Uterus (tissue), 4 donors: ENCODE results near the gene ID2. TPM values are rescaled to one million over a fixed set of nuclear protein-coding genes. Genes with fewer than 3 reads are reported as not detected.

Source experiments
- DNase-seq, 2 donors: peaks; one replicate each; pipeline ENCODE4 v3.0.0-alpha.2; 2019 to 2020
- H3K27ac ChIP-seq, 2 donors: fragments of 200-600 bp; sonication (generic); 1 replicate in 1 of 2; 2 replicates in 1 of 2; pipeline ENCODE4 v1.5.1; 2016 to 2018
- H3K27me3 ChIP-seq, 2 donors: fragments of 200-600 bp; sonication (generic); one replicate each; pipeline ENCODE4 v1.5.1; 2018 to 2019; ENCODE audit warnings: control low read depth in 1 of 2
- H3K36me3 ChIP-seq, 2 donors: fragments of 200-600 bp; sonication (generic); one replicate each; pipeline ENCODE4 v1.5.1; 2019; ENCODE audit warnings: control low read depth in 1 of 2
- H3K4me1 ChIP-seq, 2 donors: fragments of 200-600 bp; sonication (generic); one replicate each; pipeline ENCODE4 v1.5.1; 2018 to 2019; ENCODE audit warnings: control low read depth in 1 of 2
- H3K4me3 ChIP-seq, 2 donors: fragments of 200-600 bp; sonication (generic); 1 replicate in 1 of 2; 2 replicates in 1 of 2; pipeline ENCODE4 v1.5.1; 2018 to 2019; ENCODE audit warnings: mild to moderate bottlenecking in 1 of 2
- H3K9me3 ChIP-seq, 2 donors: fragments of 200-600 bp; sonication (generic); one replicate each; pipeline ENCODE4 v1.5.1; 2019; ENCODE audit warnings: control low read depth in 1 of 2
- CTCF ChIP-seq, 4 experiments: fragments of 200-600 bp in 2 of 4; fragments of 450-650 bp in 2 of 4; sonication (generic) in 2 of 4; IDR thresholded peaks; one replicate each; pipeline ENCODE4 v1.5.1; 2016 to 2019; ENCODE audit warnings: antibody characterized with exemption in 4 of 4, mild to moderate bottlenecking in 2 of 4, moderate library complexity in 1 of 4
- POLR2A ChIP-seq, 2 donors: fragments of 450-650 bp; IDR thresholded peaks; one replicate each; pipeline ENCODE4 v1.6.1; 2016; ENCODE audit warnings: antibody characterized with exemption in 2 of 2, mild to moderate bottlenecking in 1 of 2, moderate library complexity in 1 of 2
- intact Hi-C: fragments of 100-400 bp; cut with DNase I; formaldehyde crosslinking; loops from one replicate; pipeline ENCODE4 v1.15.1; 2023; ENCODE audit warnings: low total_unique reads
- total RNA-seq, 4 donors: library from RNA; depleted of rRNA in 3 of 4; stranded (reverse); fragments of >200 nt in 3 of 4; gene quantifications; one replicate each; pipeline versions ENCODE4 v1.1.0 to v1.2.4, GENCODE V29; 2014 to 2023
- donor health status: DM: yes; HTN: yes; CAD: no.

ID2 gene
- total RNA-seq, 4 donors from 2014 or later: 36.9 to 341 (median 176) TPM

DNA sequence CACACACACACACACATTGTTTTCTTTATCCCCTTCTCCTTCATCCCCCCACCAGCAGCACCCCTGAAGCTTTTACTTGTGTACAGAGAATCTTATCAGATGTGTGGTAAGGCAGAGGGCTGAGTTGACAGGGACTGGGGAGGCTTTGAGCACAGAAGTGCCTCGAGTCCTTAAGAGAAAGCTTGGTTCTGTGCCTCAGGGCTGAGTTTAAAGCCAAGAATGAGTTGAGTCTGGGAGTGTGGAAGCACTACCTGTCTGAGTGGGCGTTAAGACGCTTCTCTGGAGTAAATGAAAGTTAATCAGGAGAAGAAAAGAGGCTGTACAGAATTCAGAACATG lies 2.7 kb downstream of the ID2 start:
- TF ChIP-seq POLR2A (IDR thresholded peaks at IDR 0.05) (no peak), CTCF (IDR thresholded peaks at IDR 0.05) (no peak)
- Histone ChIP-seq H3K4me3 (peak overlapping the region; percentile 31 to 72), H3K9me3 (no peaks in the 10 kb centered on the region), H3K36me3 (no peaks in the 10 kb centered on the region), H3K27ac (peak overlapping the region; percentile 84 to 85), H3K4me1 (peaks cover 0 to 3% of the 10 kb centered on the region in 2 donors), H3K27me3 (no peaks in the 10 kb centered on the region)
- peak; percentile 26 to 40 for DNase-seq
- intact Hi-C loops: no loop called here

DNA sequence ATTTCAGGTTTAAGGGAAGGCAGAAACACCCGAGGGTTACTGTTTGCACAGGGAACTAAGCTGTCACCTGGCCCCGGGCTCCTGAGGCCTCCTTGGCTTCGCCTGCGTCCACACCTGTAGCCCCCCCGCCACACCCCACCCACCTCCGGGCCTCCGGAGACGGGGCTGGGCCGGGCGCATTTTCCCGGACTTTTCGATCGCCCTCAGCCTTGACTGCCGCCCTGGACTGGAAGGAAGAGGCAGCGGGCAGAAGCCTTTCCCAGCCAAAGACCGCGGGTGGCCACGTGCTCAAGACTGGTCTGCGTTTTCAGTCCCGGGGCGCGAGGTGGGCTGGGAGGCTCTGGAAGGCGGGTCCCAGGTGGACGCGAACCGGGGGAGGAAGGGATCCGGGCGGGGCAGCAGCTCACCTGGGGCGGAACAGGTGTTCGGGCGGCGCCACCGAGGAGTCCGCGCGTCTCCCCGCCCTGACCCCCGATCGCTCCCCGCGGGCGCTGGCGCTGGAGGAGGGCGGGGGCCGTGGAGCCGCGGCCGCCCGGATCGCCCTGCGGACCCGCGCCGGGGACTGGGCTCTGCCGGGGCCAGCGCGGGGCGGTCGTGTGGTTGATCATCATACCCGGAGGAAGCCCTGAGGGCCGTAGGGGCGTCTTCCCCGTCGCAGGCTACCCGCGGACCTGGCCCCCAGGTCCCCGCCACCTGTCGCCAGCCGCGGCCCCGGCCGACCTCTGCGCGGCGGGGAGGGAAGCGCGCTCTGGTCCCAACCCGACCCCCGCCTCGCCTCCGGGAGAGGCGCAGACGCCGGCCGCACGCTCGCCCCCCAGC lies 3.2 kb downstream of the ID2 start:
- Histone ChIP-seq H3K4me1 (peaks cover 0 to 3% of the 10 kb centered on the region in 2 donors), H3K36me3 (no peaks in the 10 kb centered on the region), H3K4me3 (peak overlapping the region; percentile 31 to 72), H3K27ac (peak overlapping the region; percentile 84 to 85), H3K27me3 (no peaks in the 10 kb centered on the region), H3K9me3 (no peaks in the 10 kb centered on the region)
- peak; percentile 50 to 52 for DNase-seq
- no peak for TF ChIP-seq CTCF (IDR thresholded peaks at IDR 0.05)
- no peak for TF ChIP-seq POLR2A (IDR thresholded peaks at IDR 0.05)
- intact Hi-C loops: loop anchor here (5.0 kb wide), 1 partner anchor 1258 kb away; no protein-coding TSS in a partner anchor

GRCh38 chr2:8685697-8686358 lies 4.0 kb downstream of the ID2 start:
- H3K4me1 ChIP-seq: peaks cover 0 to 3% of the 10 kb centered on the region in 2 donors
- no peaks in the 10 kb centered on the region for H3K36me3 ChIP-seq
- H3K9me3 ChIP-seq: no peaks in the 10 kb centered on the region
- intact Hi-C loops: loop anchor here (5.0 kb wide), 1 partner anchor 1259 kb away; no protein-coding TSS in a partner anchor
- no peaks in the 10 kb centered on the region for H3K27me3 ChIP-seq
- H3K4me3 ChIP-seq: peak overlapping the region; percentile 31 to 72
- TF ChIP-seq CTCF (IDR thresholded peaks at IDR 0.05): peak; percentile 83 to 100 (median 98)
- peak in 1 of 2 donors; percentile 37 for TF ChIP-seq POLR2A (IDR thresholded peaks at IDR 0.05)
- H3K27ac ChIP-seq: peak overlapping the region; percentile 84 to 85
- peak; percentile 47 to 78 for DNase-seq

DNA sequence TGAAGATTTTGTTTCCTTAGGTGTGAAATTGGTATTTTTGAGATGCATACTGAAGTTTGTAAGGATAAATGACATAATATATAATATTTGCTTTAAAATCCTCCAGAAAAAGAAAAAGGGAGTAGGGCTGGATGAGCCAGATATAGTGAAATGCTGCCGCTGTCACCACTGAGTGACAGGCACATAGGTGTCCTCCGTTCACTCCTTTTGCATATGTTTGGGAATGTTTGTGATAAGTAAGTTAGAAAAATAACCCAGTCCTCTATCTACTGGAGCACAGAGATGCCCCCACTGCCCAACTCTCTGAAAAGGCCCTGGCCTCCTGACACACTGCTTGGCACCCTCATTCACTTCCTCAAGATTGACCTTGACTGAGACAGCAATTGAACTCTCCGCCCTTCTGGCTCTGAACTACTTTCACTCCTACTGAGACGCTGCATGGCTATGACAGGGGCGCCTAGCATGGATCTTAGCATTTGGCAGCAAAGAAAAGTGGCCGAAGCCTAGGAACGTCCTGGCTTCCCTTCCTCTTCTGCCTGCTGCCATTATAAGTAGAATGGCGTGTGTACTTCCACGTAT lies 10.1 kb downstream of the ID2 start:
- Histone ChIP-seq H3K27ac (no peak overlapping the region), H3K36me3 (no peaks in the 10 kb centered on the region), H3K4me1 (no peaks in the 10 kb centered on the region), H3K27me3 (no peaks in the 10 kb centered on the region), H3K4me3 (no peak overlapping the region), H3K9me3 (no peaks in the 10 kb centered on the region)
- no peak for TF ChIP-seq POLR2A (IDR thresholded peaks at IDR 0.05)
- TF ChIP-seq CTCF (IDR thresholded peaks at IDR 0.05): no peak
- DNase-seq: no peak
- intact Hi-C loops: no loop called here

DNA sequence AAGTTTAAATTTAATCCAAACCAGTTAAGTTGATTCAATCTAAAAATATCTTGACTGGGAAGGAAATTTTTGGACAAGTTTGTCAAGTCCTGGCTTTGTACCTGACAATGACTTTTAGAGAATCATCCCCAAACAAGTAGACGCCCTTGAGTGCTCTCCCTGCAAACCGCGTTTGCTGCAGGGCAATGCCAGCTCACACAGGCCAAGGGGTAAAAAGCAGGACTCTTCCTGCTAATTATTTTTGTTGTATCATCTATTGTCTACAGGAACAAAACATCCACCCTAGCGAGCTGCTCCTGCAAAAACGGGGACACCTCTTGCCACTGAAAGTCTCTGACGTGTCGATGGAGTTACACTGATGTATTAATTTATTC lies 10.9 kb downstream of the ID2 start:
- no peaks in the 10 kb centered on the region for H3K27me3 ChIP-seq
- H3K27ac ChIP-seq: no peak overlapping the region
- H3K36me3 ChIP-seq: no peaks in the 10 kb centered on the region
- intact Hi-C loops: no loop called here
- no peak overlapping the region for H3K4me3 ChIP-seq
- no peak for DNase-seq
- H3K4me1 ChIP-seq: no peaks in the 10 kb centered on the region
- TF ChIP-seq POLR2A (IDR thresholded peaks at IDR 0.05) (no peak), CTCF (IDR thresholded peaks at IDR 0.05) (no peak)
- H3K9me3 ChIP-seq: no peaks in the 10 kb centered on the region
